Mesothelial cell of epicardium (in vitro differentiated cells): ENCODE data around the gene GPR135. TPM values are rescaled to one million over a fixed set of nuclear protein-coding genes. Genes with fewer than 3 reads are reported as not detected.

Experiments
- DNase-seq, 2 experiments: peaks; one replicate each; pipeline ENCODE4 v3.0.0; 2021; ENCODE audit warnings: low spot score in 2 of 2; ENCODE audit not compliant: unreplicated experiment in 2 of 2
- H3K27ac Mint-ChIP-seq: 2 replicates; pipeline ENCODE4 v1.8.0; 2021; ENCODE audit warnings: mixed read lengths
- H3K27me3 Mint-ChIP-seq: 2 replicates; pipeline ENCODE4 v1.8.0; 2021; ENCODE audit warnings: low read depth, mixed read lengths
- H3K36me3 Mint-ChIP-seq: 2 replicates; pipeline ENCODE4 v1.8.0; 2021; ENCODE audit warnings: mixed read lengths
- H3K4me1 Mint-ChIP-seq: 2 replicates; pipeline ENCODE4 v1.8.0; 2021; ENCODE audit warnings: mixed read lengths
- H3K4me3 Mint-ChIP-seq: 2 replicates; pipeline ENCODE4 v1.8.0; 2021; ENCODE audit warnings: mild to moderate bottlenecking, moderate library complexity, mixed read lengths
- H3K9me3 Mint-ChIP-seq: 2 replicates; pipeline ENCODE4 v1.8.0; 2021; ENCODE audit warnings: mixed read lengths
- total RNA-seq: library from RNA; stranded (reverse); gene quantifications from 3 replicates; pipeline ENCODE4 v1.2.1, GENCODE V29; 2021
- TF ChIP-seq, protein P1 (sequence below): fragments of 200-600 bp; sonication (generic); IDR thresholded peaks from one replicate; pipeline ENCODE4 v1.5.0; 2021; ENCODE audit warnings: antibody characterized with exemption; ENCODE audit not compliant: unreplicated experiment

GPR135 gene
- total RNA-seq, 1 donor from 2014 or later = 4.2 TPM

DNA sequence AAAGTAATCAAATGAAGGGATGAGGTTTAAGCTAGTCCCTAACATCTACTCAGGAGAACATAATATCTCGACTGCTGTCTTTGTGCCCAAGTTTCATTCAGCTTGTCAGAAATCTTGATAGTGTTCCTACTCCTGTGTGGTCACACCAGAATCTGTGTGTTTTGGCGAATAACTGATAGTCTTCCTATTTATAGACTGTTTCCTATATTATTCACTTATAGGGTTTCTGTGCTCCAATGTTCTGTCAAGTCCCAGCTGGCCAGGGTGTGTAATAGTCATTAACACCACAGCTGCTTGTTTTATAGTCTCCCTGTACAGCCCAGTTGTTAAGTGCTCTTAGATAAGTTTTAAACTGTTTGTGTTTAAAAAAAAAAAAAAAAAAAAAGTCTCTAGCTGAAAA is 45.9 kb downstream of the GPR135 start:
- no peaks in the 10 kb centered on the region for H3K36me3 Mint-ChIP-seq
- no peak overlapping the region for H3K4me3 Mint-ChIP-seq
- H3K9me3 Mint-ChIP-seq = no peaks in the 10 kb centered on the region
- no peaks in the 10 kb centered on the region for H3K27me3 Mint-ChIP-seq
- TF ChIP-seq, protein P1, sequence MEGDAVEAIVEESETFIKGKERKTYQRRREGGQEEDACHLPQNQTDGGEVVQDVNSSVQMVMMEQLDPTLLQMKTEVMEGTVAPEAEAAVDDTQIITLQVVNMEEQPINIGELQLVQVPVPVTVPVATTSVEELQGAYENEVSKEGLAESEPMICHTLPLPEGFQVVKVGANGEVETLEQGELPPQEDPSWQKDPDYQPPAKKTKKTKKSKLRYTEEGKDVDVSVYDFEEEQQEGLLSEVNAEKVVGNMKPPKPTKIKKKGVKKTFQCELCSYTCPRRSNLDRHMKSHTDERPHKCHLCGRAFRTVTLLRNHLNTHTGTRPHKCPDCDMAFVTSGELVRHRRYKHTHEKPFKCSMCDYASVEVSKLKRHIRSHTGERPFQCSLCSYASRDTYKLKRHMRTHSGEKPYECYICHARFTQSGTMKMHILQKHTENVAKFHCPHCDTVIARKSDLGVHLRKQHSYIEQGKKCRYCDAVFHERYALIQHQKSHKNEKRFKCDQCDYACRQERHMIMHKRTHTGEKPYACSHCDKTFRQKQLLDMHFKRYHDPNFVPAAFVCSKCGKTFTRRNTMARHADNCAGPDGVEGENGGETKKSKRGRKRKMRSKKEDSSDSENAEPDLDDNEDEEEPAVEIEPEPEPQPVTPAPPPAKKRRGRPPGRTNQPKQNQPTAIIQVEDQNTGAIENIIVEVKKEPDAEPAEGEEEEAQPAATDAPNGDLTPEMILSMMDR = no peak
- no peaks in the 10 kb centered on the region for H3K4me1 Mint-ChIP-seq
- no peak overlapping the region for H3K27ac Mint-ChIP-seq
- no peak for DNase-seq

DNA sequence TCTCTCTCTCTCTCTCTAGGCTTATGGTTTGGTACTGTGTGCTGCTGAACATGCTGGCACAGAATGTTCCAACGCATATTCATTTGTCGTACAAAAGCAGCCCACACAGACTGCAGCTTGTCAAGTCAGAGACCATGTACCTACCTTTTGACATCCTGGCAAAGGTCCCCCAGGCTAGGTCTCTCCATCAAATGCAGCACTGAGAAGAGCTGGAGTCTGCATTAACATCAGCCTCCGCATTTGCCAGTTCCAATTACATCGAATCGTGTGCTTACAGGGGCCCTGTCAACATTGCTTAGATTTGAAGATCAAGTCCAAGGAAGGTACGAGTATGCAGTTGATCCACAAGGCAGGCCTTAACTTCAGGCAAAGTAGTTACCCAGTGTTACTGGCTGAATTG is 47.9 kb downstream of the GPR135 start:
- TF ChIP-seq, protein P1 = no peak
- no peaks in the 10 kb centered on the region for H3K36me3 Mint-ChIP-seq
- no peaks in the 10 kb centered on the region for H3K4me1 Mint-ChIP-seq
- no peak for DNase-seq
- H3K4me3 Mint-ChIP-seq = no peak overlapping the region
- H3K9me3 Mint-ChIP-seq = peaks cover 8% of the 10 kb centered on the region
- no peak overlapping the region for H3K27ac Mint-ChIP-seq
- no peaks in the 10 kb centered on the region for H3K27me3 Mint-ChIP-seq

DNA sequence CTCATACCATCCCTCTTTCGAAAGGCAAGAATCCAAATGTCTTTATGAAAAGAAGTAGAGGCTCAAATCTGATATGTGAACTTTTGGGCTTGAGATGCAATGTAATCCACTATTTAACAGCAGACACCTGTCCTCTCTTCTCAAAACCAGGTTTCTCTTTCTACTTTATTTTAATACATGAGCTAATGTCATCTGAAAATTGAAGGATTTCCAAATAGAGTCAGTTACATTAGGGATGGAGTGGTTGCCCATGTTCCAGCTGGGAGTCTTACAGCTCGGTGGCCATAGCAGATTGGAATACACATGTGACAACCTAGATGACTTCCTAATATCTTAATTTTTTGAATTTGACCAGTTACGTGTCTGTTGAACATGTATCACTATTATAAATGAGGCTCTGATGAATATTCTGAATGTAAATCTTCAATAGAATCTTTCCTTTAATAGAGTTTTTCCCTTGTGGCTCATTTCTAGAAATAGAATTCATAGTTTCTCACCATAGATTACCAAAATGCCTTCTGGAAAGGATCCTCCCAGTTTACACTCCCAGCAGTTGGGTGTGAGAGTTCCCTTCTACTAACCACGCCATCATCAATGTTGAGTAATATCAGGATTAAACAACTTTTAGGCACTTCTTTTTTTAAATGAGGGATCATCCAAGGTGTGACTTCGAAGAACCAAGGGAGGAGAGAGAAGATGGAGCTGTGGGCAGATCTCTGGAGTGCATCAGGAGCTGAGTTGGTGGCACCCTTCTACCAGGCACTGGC is 49.2 kb downstream of the GPR135 start:
- TF ChIP-seq, protein P1 = no peak
- Mint-ChIP-seq H3K4me3 (no peak overlapping the region), H3K9me3 (peaks cover 17% of the 10 kb centered on the region), H3K27ac (no peak overlapping the region), H3K4me1 (no peaks in the 10 kb centered on the region), H3K36me3 (no peaks in the 10 kb centered on the region), H3K27me3 (no peaks in the 10 kb centered on the region)
- DNase-seq = no peak

Other genes with a start within 250 kb of the GPR135 start
- 27.6 to 31.9 TPM (median 27.9 TPM) in 3 replicates for gene L3HYPDH, start 19.0 kb upstream of the GPR135 start, total RNA-seq
- gene JKAMP, start 19.1 kb upstream of the GPR135 start, total RNA-seq = 32.6 to 37.8 TPM (median 34.3 TPM) in 3 replicates
- gene CCDC175, start 111.4 kb upstream of the GPR135 start, total RNA-seq = 0.16 TPM in 1 of 3 replicates, not detected in the others